PC-3 (cell line): Measurements from ENCODE around the gene SIM2. TPM values are rescaled to one million over a fixed set of nuclear protein-coding genes. Genes with fewer than 3 reads are reported as not detected.

ENCODE experiments used
- ATAC-seq: fragments of 200-7000 bp; cut with Tn5 transposase; 2 replicates; pipeline ENCODE4 v1.9.1; 2020; ENCODE audit warnings: mild to moderate bottlenecking, moderate library complexity
- BruUV-seq: library from RNA; stranded (reverse); fragments of 400-500 nt; replicated peaks from 2 replicates; lab custom pipeline; 2021; lab: Mats Ljungman, UMichigan
- CTCF ChIA-PET: fragments of 300-600 bp; sonication (Branson Sonifier 250); formaldehyde crosslinking; loops from one replicate; lab custom pipeline; 2022; ENCODE audit warnings: antibody characterized with exemption; lab: Charles Lee
- POLR2A ChIA-PET: fragments of 300-600 bp; sonication (Branson Sonifier 250); formaldehyde crosslinking; loops from one replicate; lab custom pipeline; 2022; ENCODE audit warnings: antibody characterized with exemption; ENCODE audit not compliant: unreplicated experiment; lab: Charles Lee
- DNase-seq: peaks from one replicate; pipeline ENCODE4 v3.0.0-alpha.2; 2015
- H2AFZ ChIP-seq: fragments of 300-600 bp; sonication (generic); 2 replicates; pipeline ENCODE4 v1.6.0; 2016; ENCODE audit warnings: antibody characterized with exemption, low read length
- H3F3A ChIP-seq: fragments of 300-600 bp; sonication (generic); one replicate; pipeline ENCODE4 v1.6.0; 2017; ENCODE audit warnings: antibody characterized with exemption, low read length, control low read depth, mild to moderate bottlenecking; ENCODE audit not compliant: unreplicated experiment
- H3K27ac ChIP-seq: fragments of 300-600 bp; sonication (generic); 2 replicates; pipeline ENCODE4 v1.5.1; 2016; ENCODE audit warnings: mild to moderate bottlenecking, low read length
- H3K27me3 ChIP-seq: fragments of 300-600 bp; sonication (generic); 2 replicates; pipeline ENCODE4 v1.6.1; 2016; ENCODE audit warnings: low read length, mixed read lengths
- H3K36me3 ChIP-seq: fragments of 300-600 bp; sonication (generic); 2 replicates; pipeline ENCODE4 v1.6.1; 2016; ENCODE audit warnings: low read depth, mixed run types, low read length, mixed read lengths
- H3K4me1 ChIP-seq: fragments of 300-600 bp; sonication (generic); 2 replicates; pipeline ENCODE4 v1.5.1; 2016; ENCODE audit warnings: low read length; ENCODE audit not compliant: insufficient read depth
- H3K4me2 ChIP-seq: fragments of 300-600 bp; sonication (generic); 2 replicates; pipeline ENCODE4 v1.6.0; 2016; ENCODE audit warnings: low read length
- H3K4me3 ChIP-seq: fragments of 300-600 bp; sonication (generic); 2 replicates; pipeline ENCODE4 v1.5.1; 2016; ENCODE audit warnings: mild to moderate bottlenecking, low read length, mixed read lengths
- H3K79me2 ChIP-seq: fragments of 300-600 bp; sonication (generic); 2 replicates; pipeline ENCODE4 v1.6.1; 2017; ENCODE audit warnings: low read length, mixed read lengths
- H3K9ac ChIP-seq: fragments of 300-600 bp; sonication (generic); 2 replicates; pipeline ENCODE4 v1.6.0; 2016; ENCODE audit warnings: mild to moderate bottlenecking, low read length
- H3K9me2 ChIP-seq: fragments of 300-600 bp; sonication (generic); replicated peaks from 2 replicates; pipeline ENCODE4 v1.6.1; 2016; ENCODE audit warnings: mixed run types, low read length, mixed read lengths
- H3K9me3 ChIP-seq: fragments of 300-600 bp; sonication (generic); 2 replicates; pipeline ENCODE4 v1.6.1; 2016; ENCODE audit warnings: low read length, mixed read lengths
- H4K20me1 ChIP-seq: fragments of 300-600 bp; sonication (generic); 2 replicates; pipeline ENCODE4 v1.6.1; 2016; ENCODE audit warnings: low read length, mixed read lengths
- CTCF ChIP-seq: fragments of 300-600 bp; sonication (generic); conservative IDR thresholded peaks from 2 replicates; pipeline ENCODE4 v1.5.1; 2017; ENCODE audit warnings: antibody characterized with exemption, low read depth, mild to moderate bottlenecking, low read length
- EZH2 ChIP-seq: fragments of 300-600 bp; sonication (generic); IDR thresholded peaks from one replicate; pipeline ENCODE4 v1.6.1; 2017; ENCODE audit warnings: antibody characterized with exemption, mild to moderate bottlenecking, low read length; ENCODE audit not compliant: unreplicated experiment
- EZH2phosphoT487 ChIP-seq: fragments of 300-600 bp; sonication (generic); IDR thresholded peaks from 2 replicates; pipeline ENCODE4 v1.6.1; 2018; ENCODE audit warnings: mild to moderate bottlenecking, antibody characterized with exemption, low read length, borderline replicate concordance
- intact Hi-C: fragments of 100-400 bp; cut with micrococcal nuclease; formaldehyde crosslinking; loops from 2 replicates; pipeline ENCODE4 v1.9.0; 2023
- total RNA-seq: library from RNA; depleted of rRNA; stranded (reverse); fragments of >200 nt; gene quantifications from 2 replicates; pipeline ENCODE4 v1.2.3, GENCODE V29; 2014

The SIM2 gene
- total RNA-seq, 1 experiment from 2014 or later = 71.2 TPM

- no TSS peak for BruUV-seq
- intact Hi-C loops = no loop called here
- H3K27me3 ChIP-seq = no peaks in the 10 kb centered on the region
- H3K4me2 ChIP-seq = peak overlapping the region; percentile 89
- ChIA-PET POLR2A (no interaction called here), CTCF (no interaction called here)
- peaks cover 13% of the 10 kb centered on the region for H3K36me3 ChIP-seq
- H3K27ac ChIP-seq = no peak overlapping the region
- no peak overlapping the region for H2AFZ ChIP-seq
- no peak for TF ChIP-seq EZH2
- TF ChIP-seq EZH2phosphoT487 = no peak
- TF ChIP-seq CTCF = no peak
- ATAC-seq (no peak), DNase-seq (no peak)
- H3K9me3 ChIP-seq = no peaks in the 10 kb centered on the region
- peak overlapping the region; percentile 96 for H3K9ac ChIP-seq
- H3K79me2 ChIP-seq = peaks cover 60% of the 10 kb centered on the region
- no peaks in the 10 kb centered on the region for H3F3A ChIP-seq
- H3K9me2 ChIP-seq = no peaks in the 10 kb centered on the region
- H4K20me1 ChIP-seq = peaks cover 21% of the 10 kb centered on the region
- peak overlapping the region; percentile 95 for H3K4me3 ChIP-seq
- peaks cover 7% of the 10 kb centered on the region; the same call in 1 of the 2 replicates for H3K4me1 ChIP-seq
These were observed 1.7 kb upstream of the SIM2 start for GRCh38 chr21:36697060-36697850.

- H3K4me3 ChIP-seq = peak overlapping the region; percentile 95
- ChIA-PET CTCF (no interaction called here), POLR2A (no interaction called here)
- H3K79me2 ChIP-seq = peaks cover 67% of the 10 kb centered on the region
- H3K9me2 ChIP-seq = no peaks in the 10 kb centered on the region
- no peaks in the 10 kb centered on the region for H3K27me3 ChIP-seq
- BruUV-seq = TSS peak; percentile 4
- ATAC-seq = no peak
- H3K36me3 ChIP-seq = peaks cover 13% of the 10 kb centered on the region
- no peaks in the 10 kb centered on the region for H3K9me3 ChIP-seq
- H3K27ac ChIP-seq = peak overlapping the region; percentile 84
- intact Hi-C loops = loop anchor here (1.0 kb wide), 2 partner anchors 22 to 37 kb away; no protein-coding TSS in a partner anchor
- peak overlapping the region; percentile 89 for H3K4me2 ChIP-seq
- DNase-seq = no peak
- H3K9ac ChIP-seq = peak overlapping the region; percentile 96
- peak overlapping the region; percentile 91 for H2AFZ ChIP-seq
- no peaks in the 10 kb centered on the region for H3F3A ChIP-seq
- H3K4me1 ChIP-seq = peaks cover 14% of the 10 kb centered on the region
- peaks cover 28% of the 10 kb centered on the region for H4K20me1 ChIP-seq
- TF ChIP-seq EZH2phosphoT487 (no peak), EZH2 (no peak), CTCF (no peak)
These were observed 997 bp upstream of the SIM2 start for GRCh38 chr21:36697851-36698384.
